ENCODE results near the gene OTUD6A. TPM values are rescaled to one million over a fixed set of nuclear protein-coding genes. Genes with fewer than 3 reads are reported as not detected.
"Not testable (repeated sequence)": the region's sequence is repeated elsewhere in the genome, so short reads cannot be mapped to it uniquely, and the experiment has no call there.

Gene OTUD6A
- polyA plus RNA-seq, 3 donors = not detected

DNA sequence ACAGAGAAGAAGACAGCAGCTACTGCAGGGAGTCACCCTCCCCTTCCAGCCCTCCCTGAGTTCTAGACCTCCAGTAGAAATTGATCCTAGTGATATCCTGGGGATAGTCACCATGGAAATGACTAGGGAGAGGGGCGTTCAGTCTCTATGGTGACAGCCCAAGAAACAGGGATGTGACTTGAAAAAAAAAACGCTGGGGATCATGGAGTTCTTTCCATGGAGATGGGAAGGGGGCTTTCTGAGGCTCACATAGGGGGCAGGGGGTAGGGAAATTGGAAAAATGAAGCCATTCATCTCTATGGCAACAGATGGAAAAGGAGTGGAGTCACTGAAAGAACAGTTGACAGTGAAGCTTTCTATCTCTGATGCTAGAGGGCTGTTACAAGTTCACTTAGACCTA is 43.0 kb downstream of the OTUD6A start:
- 11 to 53% (median 43%) methylated on average over 2 of the region's 2 CpGs for WGBS, 3 donors

DNA sequence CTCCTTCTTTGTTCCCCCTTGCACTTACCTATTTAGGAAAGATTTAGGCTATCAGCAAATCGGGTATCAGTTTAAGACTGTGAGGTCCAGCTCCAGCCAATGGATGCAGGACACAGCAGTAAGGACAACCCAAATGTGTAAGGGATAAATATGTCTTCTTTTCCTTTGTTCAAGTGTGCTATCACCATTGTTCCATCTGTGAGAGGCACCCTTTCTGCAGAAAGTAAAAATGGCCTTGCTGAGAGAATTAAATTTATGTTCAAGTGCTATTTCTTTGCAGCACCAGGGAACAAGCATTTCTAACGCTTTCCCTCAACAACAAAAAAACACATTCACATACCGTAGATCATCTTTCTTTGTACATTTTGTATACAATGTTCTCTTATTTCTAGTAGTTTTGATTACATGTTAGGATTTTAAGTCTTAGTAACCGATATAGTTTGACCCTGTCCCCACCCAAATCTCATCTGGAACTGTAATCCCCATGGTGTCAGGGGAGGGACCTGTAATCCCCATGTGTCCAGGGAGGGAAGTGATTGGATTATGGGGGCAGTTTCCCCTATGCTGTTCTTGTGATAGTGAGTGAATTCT is 49.3 kb downstream of the OTUD6A start:
- 85 to 87% (median 85%) methylated on average over 4 of the region's 4 CpGs for WGBS, 3 donors
- not testable (repeated sequence) for H3K27ac ChIP-seq (ENCODE audit: low read depth, low read length)

More for the DNA sequence above, 43.0 kb downstream of the OTUD6A start:
- no peak overlapping the region for H3K27ac ChIP-seq (ENCODE audit: low read depth, low read length)

Other genes with a start within 250 kb of the OTUD6A start
- gene AWAT2, start 12.5 kb upstream of the OTUD6A start, polyA plus RNA-seq = not detected
- 10 to 100 TPM; 59.4 to 89.5 (median 69.5) TPM for gene IGBP1, start 71.0 kb downstream of the OTUD6A start, polyA plus RNA-seq
- gene DGAT2L6, start 115.0 kb downstream of the OTUD6A start, polyA plus RNA-seq = not detected
- gene AWAT1, start 172.2 kb downstream of the OTUD6A start, polyA plus RNA-seq = not detected
- gene P2RY4, start 197.7 kb downstream of the OTUD6A start, polyA plus RNA-seq = under 1 TPM in 1 of 3 donors, not detected in 2; 0.10 TPM
- gene ARR3, start 205.9 kb downstream of the OTUD6A start, polyA plus RNA-seq = not detected
- not detected for gene RAB41, start 219.7 kb downstream of the OTUD6A start, polyA plus RNA-seq
- 10 to 100 TPM; 18.2 to 48.2 (median 33.0) TPM for gene PDZD11, start 227.5 kb downstream of the OTUD6A start, polyA plus RNA-seq
- gene KIF4A, start 227.6 kb downstream of the OTUD6A start, polyA plus RNA-seq = under 1 TPM; 0.06 to 0.34 (median 0.13) TPM

All from adipose tissue (tissue), 3 donors.